GM21825 (cell line): ENCODE results near the gene KLHL17.
"Not testable (repeated sequence)": the region's sequence is repeated elsewhere in the genome, so short reads cannot be mapped to it uniquely, and the experiment has no call there.

Experiments used
- ATAC-seq: cut with Tn5 transposase; IDR thresholded peaks from one replicate; pipeline ENCODE4 v1.9.1; 2021; ENCODE audit warnings: mild to moderate bottlenecking, moderate library complexity; ENCODE audit not compliant: unreplicated experiment

KLHL17 gene

DNA sequence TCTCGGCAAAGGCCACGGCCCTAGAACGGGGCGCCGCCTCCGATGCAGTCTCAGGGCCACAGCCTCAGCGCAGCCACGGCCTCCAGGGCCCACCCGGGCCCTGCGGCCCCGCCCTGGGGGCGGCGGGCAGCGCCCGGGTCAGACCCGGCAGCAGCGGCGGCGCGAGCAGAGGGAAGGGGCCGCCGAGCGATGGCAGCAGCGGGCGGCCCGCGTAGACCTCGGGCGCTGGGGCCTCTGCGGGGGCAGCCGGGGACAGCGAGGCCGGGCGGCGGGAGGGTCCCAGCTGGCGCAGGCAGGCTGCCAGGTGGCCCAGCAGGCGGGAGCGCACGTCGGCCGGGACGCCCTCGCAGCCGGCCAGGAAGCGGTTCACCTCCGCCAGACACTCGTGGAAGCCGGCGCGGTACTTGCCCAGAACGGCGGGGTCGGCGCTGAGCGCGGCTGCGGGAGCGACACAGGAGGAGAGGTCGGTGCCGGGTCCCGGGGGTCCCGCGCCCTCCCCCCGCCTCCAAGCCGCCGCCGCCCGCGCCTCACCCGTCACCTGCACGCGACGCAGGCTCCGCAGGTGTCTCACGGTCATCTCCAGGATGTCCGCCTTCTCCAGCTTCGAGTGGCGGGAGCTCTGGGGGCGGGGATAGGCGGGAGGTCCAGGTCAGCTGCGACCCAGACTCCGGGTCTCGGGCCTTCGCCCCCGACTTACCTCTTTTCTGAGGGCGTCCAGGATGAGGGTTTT is 38.8 kb downstream of the KLHL17 start:
- ATAC-seq: no peak

DNA sequence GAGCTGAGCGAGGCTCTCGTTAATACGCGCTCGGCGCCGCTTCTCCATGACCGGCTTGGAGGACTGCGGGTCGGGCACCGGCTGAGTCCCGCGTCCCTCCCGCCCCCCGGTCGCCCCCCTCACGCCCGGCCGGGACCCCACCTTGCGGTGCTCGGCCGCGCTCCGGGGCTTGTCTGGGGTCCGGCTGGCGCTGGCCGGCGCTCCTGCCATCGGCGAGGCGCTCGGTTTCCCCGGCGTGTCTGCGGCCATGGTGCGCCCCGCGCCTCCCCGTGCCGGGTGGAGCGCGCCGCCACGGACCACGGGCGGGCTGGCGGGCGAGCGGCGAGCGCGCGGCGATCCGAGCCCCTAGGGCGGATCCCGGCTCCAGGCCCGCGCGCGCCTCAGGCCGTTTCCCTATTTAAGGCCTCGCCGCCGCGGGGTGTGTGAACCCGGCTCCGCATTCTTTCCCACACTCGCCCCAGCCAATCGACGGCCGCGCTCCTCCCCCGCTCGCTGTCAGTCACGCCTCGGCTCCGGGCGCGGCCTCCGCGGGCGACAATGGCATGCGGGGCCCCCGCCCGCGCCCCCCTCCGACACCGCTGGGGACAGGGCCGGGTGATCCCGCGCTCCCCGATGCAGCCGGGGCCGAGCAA is 39.5 kb downstream of the KLHL17 start, which contains the start of gene HES4:
Gene HES4 (minus strand): TSS at position 373 of the 632 bp plus-strand sequence. CDS start 124 bp downstream, at position 249.
- ATAC-seq: peak; percentile 32

- peak; percentile 14 for ATAC-seq
Measured at GRCh38 chr1:1000357-1001056, 40.1 kb downstream of the KLHL17 start.

- no peak for ATAC-seq
Measured at GRCh38 chr1:1001057-1001783, 40.8 kb downstream of the KLHL17 start.

DNA sequence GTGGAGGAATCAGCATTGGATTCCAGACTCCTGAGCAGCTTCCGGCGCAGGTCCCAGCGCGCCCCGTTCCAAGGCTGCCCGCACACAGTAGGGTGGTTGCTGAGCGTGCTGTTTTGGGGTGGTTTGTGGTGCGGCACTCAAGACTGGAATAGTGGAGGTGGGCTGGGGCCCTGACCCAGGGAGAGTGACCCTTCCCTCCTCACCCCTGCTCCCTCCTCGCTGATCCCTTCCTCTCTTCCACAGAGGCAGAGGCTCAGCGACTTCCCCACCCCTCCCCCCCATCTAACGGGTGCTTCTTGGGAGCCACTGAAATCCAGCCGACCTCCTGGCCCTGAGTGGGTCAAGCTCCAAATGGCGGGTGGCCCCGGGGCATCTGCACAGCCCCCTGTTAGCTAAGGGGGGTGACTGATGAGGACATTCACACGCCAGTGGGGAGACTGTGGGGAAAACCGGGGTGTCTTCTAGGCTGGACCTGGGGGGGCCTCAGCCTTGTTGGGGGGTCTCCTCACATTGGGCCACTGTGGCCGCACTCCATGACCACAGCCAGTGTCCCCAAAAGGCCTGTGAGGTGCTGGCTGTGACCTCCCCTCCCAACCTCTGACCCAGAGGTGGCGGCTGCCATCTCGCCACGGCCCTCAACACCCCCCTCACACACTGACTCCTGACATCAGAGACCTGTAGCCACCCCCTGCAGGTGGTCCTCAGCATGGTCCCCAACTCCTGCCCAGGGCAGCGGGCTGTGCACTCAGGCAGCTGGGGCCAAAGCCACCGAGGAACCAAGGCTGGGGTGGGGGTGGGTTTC is 43.4 kb downstream of the KLHL17 start:
- no peak for ATAC-seq

DNA sequence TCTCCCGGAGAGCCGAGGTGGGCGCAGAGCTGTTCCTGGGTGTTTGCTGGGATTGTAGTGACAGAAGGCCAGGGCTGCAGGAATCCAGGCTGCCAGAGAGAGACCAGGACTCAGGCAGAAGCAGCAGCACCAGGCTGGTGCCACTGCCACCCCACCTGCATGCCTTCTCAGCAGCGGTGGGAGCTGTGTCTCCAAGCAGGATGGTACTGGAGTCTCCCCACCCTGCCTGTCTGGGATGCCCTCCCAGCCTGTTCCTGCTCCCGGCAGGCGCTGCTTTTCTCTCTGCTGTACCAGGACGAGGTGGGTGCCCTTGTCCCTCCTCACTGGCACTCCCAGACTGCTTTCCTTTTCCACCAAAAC is 44.0 kb downstream of the KLHL17 start:
- ATAC-seq: no peak

- no peak for ATAC-seq
Measured at GRCh38 chr1:1004780-1005697, 44.7 kb downstream of the KLHL17 start.

- no peak for ATAC-seq
Measured at GRCh38 chr1:1005774-1006304, 45.5 kb downstream of the KLHL17 start.

DNA sequence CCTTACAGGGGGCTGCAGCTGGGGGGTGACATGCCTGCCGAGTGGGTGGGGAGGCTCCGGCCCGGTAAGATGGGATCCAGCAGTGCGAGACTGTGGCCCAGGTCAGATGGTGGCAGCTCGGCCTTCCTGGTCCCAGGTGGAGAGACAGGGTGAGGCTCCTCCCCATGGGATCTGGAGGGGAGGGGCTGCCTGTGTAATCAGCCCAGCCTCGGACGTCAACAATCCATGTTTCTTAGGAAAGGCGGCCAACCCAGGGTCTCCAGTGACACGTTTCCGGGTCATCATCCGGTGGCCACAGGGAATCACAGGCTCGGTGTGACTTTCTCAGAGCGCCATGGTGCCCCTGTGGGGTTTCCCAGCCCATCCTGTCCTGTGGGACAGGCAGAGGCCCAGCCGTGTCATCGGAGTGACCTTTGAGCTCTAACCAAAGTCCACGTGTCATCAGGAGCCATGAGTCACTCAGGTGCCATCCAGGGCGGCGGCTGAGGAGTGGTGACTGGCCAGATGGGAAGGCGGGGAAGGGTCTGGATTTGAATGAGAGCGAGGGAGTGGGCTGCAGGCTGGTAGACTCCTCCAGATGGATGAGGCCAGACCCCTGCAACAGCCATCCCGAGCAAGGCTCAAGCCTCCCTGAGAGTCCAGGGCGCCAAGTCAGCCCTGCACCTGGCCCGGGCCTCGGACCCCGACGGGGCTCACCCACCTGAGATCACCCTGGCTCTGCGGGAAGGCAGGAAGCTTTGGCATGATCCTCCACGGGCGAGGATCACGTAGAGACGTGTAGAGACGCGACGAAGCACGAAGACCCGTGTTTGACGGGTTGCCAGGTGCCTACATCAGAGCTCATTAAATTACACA is 46.1 kb downstream of the KLHL17 start:
- no peak for ATAC-seq

DNA sequence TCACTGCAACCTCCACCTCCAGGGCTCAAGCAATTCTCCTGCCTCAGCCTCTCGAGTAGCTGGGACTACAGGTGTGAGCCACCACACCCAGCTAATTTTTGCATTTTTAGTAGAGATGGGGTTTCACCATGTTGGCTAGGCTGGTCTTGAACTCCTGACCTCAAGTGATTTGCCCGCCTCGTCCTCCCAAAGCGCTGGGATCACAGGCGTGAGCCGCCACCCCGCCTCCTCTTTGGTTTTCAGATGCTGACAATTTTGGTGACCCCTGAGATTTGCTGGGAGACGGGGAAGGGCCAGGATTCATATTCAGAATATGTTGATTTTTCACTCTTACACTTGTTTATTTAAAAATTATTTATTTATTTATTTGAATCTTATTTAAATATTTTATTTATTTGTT is 49.7 kb downstream of the KLHL17 start:
- ATAC-seq: not testable (repeated sequence)

- ATAC-seq: no peak
Measured at GRCh38 chr1:1011396-1011949, 51.1 kb downstream of the KLHL17 start.

DNA sequence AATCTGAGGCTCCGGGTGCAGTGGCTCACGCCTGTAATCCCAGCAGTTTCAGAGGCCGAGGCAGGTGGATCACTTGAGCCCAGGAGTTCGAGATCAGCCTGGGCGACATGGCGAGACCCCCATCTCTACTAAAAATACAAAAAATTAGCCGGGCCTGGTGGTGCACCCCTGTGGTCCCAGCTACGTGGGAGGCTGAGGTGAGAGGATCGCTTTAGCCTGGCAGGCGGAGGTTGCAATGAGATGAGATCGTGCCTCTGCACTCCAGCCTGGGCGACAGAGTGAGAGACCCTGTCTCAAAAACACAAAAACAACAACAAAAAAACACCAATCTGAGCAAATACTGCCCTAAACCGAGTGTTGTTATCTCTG is 52.3 kb downstream of the KLHL17 start:
- ATAC-seq: not testable (repeated sequence)

- ATAC-seq: peak; percentile 77
Measured at GRCh38 chr1:1013105-1013921, 52.9 kb downstream of the KLHL17 start, which contains the start of gene ISG15. Gene ISG15, plus strand, starts transcription at chr1:1013497. Its CDS starts 77 bp downstream, at chr1:1013574.

DNA sequence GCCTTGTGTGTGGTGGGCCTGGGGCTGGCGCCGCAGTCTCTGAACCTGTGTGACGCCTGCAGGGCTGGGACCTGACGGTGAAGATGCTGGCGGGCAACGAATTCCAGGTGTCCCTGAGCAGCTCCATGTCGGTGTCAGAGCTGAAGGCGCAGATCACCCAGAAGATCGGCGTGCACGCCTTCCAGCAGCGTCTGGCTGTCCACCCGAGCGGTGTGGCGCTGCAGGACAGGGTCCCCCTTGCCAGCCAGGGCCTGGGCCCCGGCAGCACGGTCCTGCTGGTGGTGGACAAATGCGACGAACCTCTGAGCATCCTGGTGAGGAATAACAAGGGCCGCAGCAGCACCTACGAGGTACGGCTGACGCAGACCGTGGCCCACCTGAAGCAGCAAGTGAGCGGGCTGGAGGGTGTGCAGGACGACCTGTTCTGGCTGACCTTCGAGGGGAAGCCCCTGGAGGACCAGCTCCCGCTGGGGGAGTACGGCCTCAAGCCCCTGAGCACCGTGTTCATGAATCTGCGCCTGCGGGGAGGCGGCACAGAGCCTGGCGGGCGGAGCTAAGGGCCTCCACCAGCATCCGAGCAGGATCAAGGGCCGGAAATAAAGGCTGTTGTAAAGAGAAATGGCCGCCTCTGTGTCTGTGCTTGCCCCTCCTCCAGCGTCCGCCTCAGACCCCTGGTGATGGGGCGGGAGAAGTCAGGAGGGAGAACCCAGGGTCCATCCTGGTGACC is 53.7 kb downstream of the KLHL17 start:
- no peak for ATAC-seq

- ATAC-seq: no peak
Measured at GRCh38 chr1:1014799-1015681, 54.7 kb downstream of the KLHL17 start.
